HG03103 (cell line): Measurements from ENCODE around the gene COL18A1.
"Not testable (repeated sequence)": the region's sequence is repeated elsewhere in the genome, so short reads cannot be mapped to it uniquely, and the experiment has no call there.

ENCODE experiments used
- ATAC-seq: cut with Tn5 transposase; IDR thresholded peaks from one replicate; pipeline ENCODE4 v1.9.1; 2021; ENCODE audit warnings: low read depth; ENCODE audit not compliant: unreplicated experiment

The COL18A1 gene

GRCh38 chr21:45550522-45551210, 145.7 kb downstream of the COL18A1 start:
- ATAC-seq = peak; percentile 38

GRCh38 chr21:45551316-45551715, 146.4 kb downstream of the COL18A1 start:
- no peak for ATAC-seq

- no peak for ATAC-seq
These were observed 147.1 kb downstream of the COL18A1 start for GRCh38 chr21:45551783-45552695.

GRCh38 chr21:45552696-45553391, 147.9 kb downstream of the COL18A1 start:
- ATAC-seq = no peak

- no peak for ATAC-seq
These were observed 149.7 kb downstream of the COL18A1 start for GRCh38 chr21:45554477-45555175.

GRCh38 chr21:45555251-45555556, 150.2 kb downstream of the COL18A1 start:
- ATAC-seq = no peak

GRCh38 chr21:45555557-45556301, 150.8 kb downstream of the COL18A1 start:
- no peak for ATAC-seq

GRCh38 chr21:45556302-45556644, 151.3 kb downstream of the COL18A1 start:
- ATAC-seq = no peak

- no peak for ATAC-seq
These were observed 152.0 kb downstream of the COL18A1 start for GRCh38 chr21:45556645-45557615.

GRCh38 chr21:45557616-45558043, 152.7 kb downstream of the COL18A1 start:
- no peak for ATAC-seq

GRCh38 chr21:45558044-45558721, 153.2 kb downstream of the COL18A1 start:
- ATAC-seq = no peak

- ATAC-seq = no peak
These were observed 154.5 kb downstream of the COL18A1 start for GRCh38 chr21:45559216-45560105.

- no peak for ATAC-seq
These were observed 155.4 kb downstream of the COL18A1 start for GRCh38 chr21:45560106-45561021.

GRCh38 chr21:45561241-45561640, 156.3 kb downstream of the COL18A1 start:
- not testable (repeated sequence) for ATAC-seq

GRCh38 chr21:45562402-45562801, 157.4 kb downstream of the COL18A1 start:
- no peak for ATAC-seq

- ATAC-seq = no peak
These were observed 158.0 kb downstream of the COL18A1 start for GRCh38 chr21:45562965-45563364.
